ENCODE results near the gene MEDAG.

DNA sequence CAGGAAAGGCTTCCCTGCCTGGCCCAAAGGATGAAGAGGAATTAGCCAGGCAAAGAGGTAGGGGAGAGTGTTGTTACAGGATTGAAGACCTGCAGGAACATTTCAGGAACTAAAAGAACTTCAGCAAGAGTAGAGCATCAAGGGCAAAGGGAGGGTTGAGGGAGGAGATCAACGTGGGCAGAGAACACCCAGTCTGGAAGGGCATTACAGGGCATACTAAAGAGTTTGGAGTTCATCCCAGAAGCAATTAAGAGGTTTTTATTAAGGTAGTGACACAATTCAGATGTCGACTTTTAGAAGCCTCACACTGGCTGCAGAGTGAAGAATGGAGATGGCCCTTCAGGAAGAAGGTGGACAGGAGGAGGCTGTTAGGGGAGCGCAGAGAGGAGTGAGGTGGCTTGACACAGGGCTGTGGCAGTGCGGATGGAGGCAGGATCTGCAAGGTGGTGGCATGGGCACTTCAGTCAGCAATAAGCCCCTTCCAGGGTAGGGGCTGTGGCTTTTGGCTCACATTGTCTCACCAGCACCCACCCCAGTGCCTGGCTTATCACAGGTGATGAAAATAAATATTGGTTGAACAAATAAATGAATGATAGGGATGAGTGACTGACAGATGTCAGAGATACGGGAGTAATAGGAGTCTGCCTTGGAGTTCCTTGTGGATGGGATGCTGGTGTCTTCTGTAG lies 51.3 kb downstream of the MEDAG start:
- no peak for TF ChIP-seq EP300 (IDR thresholded peaks at IDR 0.05)
- TF ChIP-seq, protein P1, sequence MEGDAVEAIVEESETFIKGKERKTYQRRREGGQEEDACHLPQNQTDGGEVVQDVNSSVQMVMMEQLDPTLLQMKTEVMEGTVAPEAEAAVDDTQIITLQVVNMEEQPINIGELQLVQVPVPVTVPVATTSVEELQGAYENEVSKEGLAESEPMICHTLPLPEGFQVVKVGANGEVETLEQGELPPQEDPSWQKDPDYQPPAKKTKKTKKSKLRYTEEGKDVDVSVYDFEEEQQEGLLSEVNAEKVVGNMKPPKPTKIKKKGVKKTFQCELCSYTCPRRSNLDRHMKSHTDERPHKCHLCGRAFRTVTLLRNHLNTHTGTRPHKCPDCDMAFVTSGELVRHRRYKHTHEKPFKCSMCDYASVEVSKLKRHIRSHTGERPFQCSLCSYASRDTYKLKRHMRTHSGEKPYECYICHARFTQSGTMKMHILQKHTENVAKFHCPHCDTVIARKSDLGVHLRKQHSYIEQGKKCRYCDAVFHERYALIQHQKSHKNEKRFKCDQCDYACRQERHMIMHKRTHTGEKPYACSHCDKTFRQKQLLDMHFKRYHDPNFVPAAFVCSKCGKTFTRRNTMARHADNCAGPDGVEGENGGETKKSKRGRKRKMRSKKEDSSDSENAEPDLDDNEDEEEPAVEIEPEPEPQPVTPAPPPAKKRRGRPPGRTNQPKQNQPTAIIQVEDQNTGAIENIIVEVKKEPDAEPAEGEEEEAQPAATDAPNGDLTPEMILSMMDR (IDR thresholded peaks at IDR 0.05) = no peak
- no peak for TF ChIP-seq POLR2A (IDR thresholded peaks at IDR 0.05; ENCODE audit: low read depth)
